RWPE2 (cell line): ENCODE measurements around the gene MAP1B.
A peak's percentile ranks its signal among the peaks of the same experiment; 100 is the strongest.

ENCODE experiments used
- ATAC-seq: fragments of 200-7000 bp; cut with Tn5 transposase; 3 replicates; pipeline ENCODE4 v1.9.1; 2021; ENCODE audit warnings: low read depth
- DNase-seq: peaks from one replicate; pipeline ENCODE4 v3.0.0-alpha.2; 2020; ENCODE audit warnings: low spot score
- H3K27ac ChIP-seq: fragments of 450-650 bp; 2 replicates; pipeline ENCODE4 v1.5.1; 2017; ENCODE audit warnings: mild to moderate bottlenecking; ENCODE audit not compliant: poor library complexity, severe bottlenecking
- H3K27me3 ChIP-seq: fragments of 250-450 bp; sonication (Bioruptor Pico); 2 replicates; pipeline ENCODE4 v1.5.1; 2021; ENCODE audit warnings: mild to moderate bottlenecking, moderate library complexity; ENCODE audit not compliant: insufficient read depth, poor library complexity, severe bottlenecking
- H3K36me3 ChIP-seq: fragments of 250-450 bp; sonication (Bioruptor Pico); 2 replicates; pipeline ENCODE4 v1.5.1; 2020; ENCODE audit warnings: low read depth, mild to moderate bottlenecking, moderate library complexity
- H3K4me1 ChIP-seq: fragments of 250-450 bp; sonication (Bioruptor Pico); 2 replicates; pipeline ENCODE4 v1.5.1; 2021; ENCODE audit warnings: mild to moderate bottlenecking, moderate library complexity; ENCODE audit not compliant: insufficient read depth, poor library complexity, severe bottlenecking
- H3K4me3 ChIP-seq: fragments of 250-450 bp; sonication (Bioruptor Pico); 2 replicates; pipeline ENCODE4 v1.5.1; 2021; ENCODE audit warnings: mild to moderate bottlenecking, moderate library complexity; ENCODE audit not compliant: severe bottlenecking
- H3K9me3 ChIP-seq: fragments of 250-450 bp; sonication (Bioruptor Pico); 2 replicates; pipeline ENCODE4 v1.5.1; 2021; ENCODE audit warnings: mild to moderate bottlenecking, moderate library complexity; ENCODE audit not compliant: severe bottlenecking
- CTCF ChIP-seq: fragments of 450-650 bp; IDR thresholded peaks from one replicate; pipeline ENCODE4 v1.5.1; 2017; ENCODE audit warnings: mild to moderate bottlenecking, moderate library complexity; ENCODE audit not compliant: poor library complexity, severe bottlenecking

Gene MAP1B

DNA sequence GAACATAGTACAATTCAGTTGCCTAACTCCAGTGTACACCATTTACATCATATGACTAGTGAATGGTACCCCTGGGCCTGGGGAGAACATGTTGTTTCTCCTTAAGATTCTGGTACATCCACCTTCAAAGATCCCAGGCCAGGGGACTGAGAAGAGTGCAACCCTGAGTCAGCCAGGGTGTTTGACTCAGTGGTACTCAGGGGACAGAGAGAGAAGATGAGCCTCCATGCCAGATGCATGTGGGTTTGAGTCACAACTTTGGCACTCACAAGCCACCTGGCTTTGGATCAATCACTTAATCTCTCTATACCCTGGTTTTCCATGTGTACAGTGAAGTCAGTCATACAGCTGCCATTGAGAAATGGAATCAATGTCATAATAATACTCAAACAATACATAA, 53.7 kb downstream of the MAP1B start:
- Histone ChIP-seq H3K9me3 (no peaks in the 10 kb centered on the region), H3K36me3 (0 out of 2 replicates have a peak, but pooled peaks cover 6% of the 10 kb centered on the region), H3K4me1 (peaks cover 3% of the 10 kb centered on the region), H3K4me3 (no peak overlapping the region), H3K27me3 (no peaks in the 10 kb centered on the region), H3K27ac (no peak overlapping the region)
- DNase-seq (no peak), ATAC-seq (no peak)
- TF ChIP-seq CTCF, result no peak

- TF ChIP-seq CTCF, result no peak
- Histone ChIP-seq H3K4me1 (peaks cover under 1% of the 10 kb centered on the region), H3K4me3 (no peak overlapping the region), H3K27me3 (no peaks in the 10 kb centered on the region), H3K36me3 (0 out of 2 replicates have a peak, but pooled peaks cover 6% of the 10 kb centered on the region), H3K27ac (no peak overlapping the region), H3K9me3 (no peaks in the 10 kb centered on the region)
- no peak for ATAC-seq
- no peak for DNase-seq
These were observed 54.7 kb downstream of the MAP1B start for GRCh38 chr5:72161951-72162350.

- TF ChIP-seq CTCF, result no peak
- H3K27me3 ChIP-seq, result no peaks in the 10 kb centered on the region
These were observed 56.2 kb downstream of the MAP1B start for GRCh38 chr5:72163349-72163983.

GRCh38 chr5:72166070-72166979, 59.0 kb downstream of the MAP1B start:
- TF ChIP-seq CTCF, result no peak
- Histone ChIP-seq H3K27me3 (no peaks in the 10 kb centered on the region), H3K9me3 (no peaks in the 10 kb centered on the region), H3K4me1 (no peaks in the 10 kb centered on the region), H3K36me3 (0 out of 2 replicates have a peak, but pooled peaks cover 6% of the 10 kb centered on the region), H3K27ac (peak overlapping the region; percentile 10), H3K4me3 (no peak overlapping the region)
- ATAC-seq (peak; percentile 87), DNase-seq (no peak)

More at GRCh38 chr5:72163349-72163983, 56.2 kb downstream of the MAP1B start:
- ATAC-seq (no peak), DNase-seq (no peak)
- no peaks in the 10 kb centered on the region for H3K4me1 ChIP-seq
- 0 out of 2 replicates have a peak, but pooled peaks cover 6% of the 10 kb centered on the region for H3K36me3 ChIP-seq
- H3K9me3 ChIP-seq, result no peaks in the 10 kb centered on the region
- H3K4me3 ChIP-seq, result no peak overlapping the region
- no peak overlapping the region for H3K27ac ChIP-seq
